DND-41 (cell line): ENCODE results near the gene UGT2B7.

Experiments used
- ATAC-seq: fragments of 200-7000 bp; cut with Tn5 transposase; 3 replicates; pipeline ENCODE4 v1.9.1; 2021; ENCODE audit warnings: low read depth; ENCODE audit not compliant: insufficient read depth
- DNase-seq: peaks from one replicate; pipeline ENCODE4 v3.0.0-alpha.2; 2020
- H2AFZ ChIP-seq: 2 replicates; pipeline ENCODE4 v1.6.0; 2012; ENCODE audit warnings: low read depth, low read length
- H3K27ac ChIP-seq: 2 replicates; pipeline ENCODE4 v1.5.1; 2012; ENCODE audit warnings: low read length, inconsistent platforms
- H3K27me3 ChIP-seq: fragments of 200-600 bp; sonication (generic); 2 replicates; pipeline ENCODE4 v1.6.0; 2012; ENCODE audit warnings: low read length, mild to moderate bottlenecking, inconsistent platforms; ENCODE audit not compliant: insufficient read depth, poor library complexity
- H3K36me3 ChIP-seq: 2 replicates; pipeline ENCODE4 v1.5.1; 2012; ENCODE audit warnings: low read length, inconsistent platforms; ENCODE audit not compliant: insufficient read depth
- H3K4me1 ChIP-seq: 2 replicates; pipeline ENCODE4 v1.5.1; 2012; ENCODE audit warnings: mild to moderate bottlenecking, low read length; ENCODE audit not compliant: insufficient read depth
- H3K4me2 ChIP-seq: 2 replicates; pipeline ENCODE4 v1.6.0; 2012; ENCODE audit warnings: mild to moderate bottlenecking, moderate library complexity, low read length, inconsistent platforms; ENCODE audit not compliant: insufficient read depth
- H3K4me3 ChIP-seq, 2 experiments: fragments of 200-600 bp in 1 of 2; shearing (Covaris generic) in 1 of 2; 2 replicates each; pipeline ENCODE4 v1.5.1; 2012 to 2016; ENCODE audit warnings: inconsistent platforms in 2 of 2, low read length in 2 of 2, mild to moderate bottlenecking in 2 of 2, low read depth in 1 of 2, moderate library complexity in 1 of 2
- H3K79me2 ChIP-seq: 2 replicates; pipeline ENCODE4 v1.6.0; 2012; ENCODE audit warnings: low read length, inconsistent platforms; ENCODE audit not compliant: insufficient read depth
- H3K9ac ChIP-seq: 2 replicates; pipeline ENCODE4 v1.6.0; 2012; ENCODE audit warnings: low read depth, mild to moderate bottlenecking, inconsistent platforms, low read length, moderate library complexity
- H3K9me3 ChIP-seq: 2 replicates; pipeline ENCODE4 v1.5.1; 2012; ENCODE audit warnings: low read length, moderate library complexity, mild to moderate bottlenecking, inconsistent platforms; ENCODE audit not compliant: insufficient read depth, severe bottlenecking
- H4K20me1 ChIP-seq: 2 replicates; pipeline ENCODE4 v1.6.0; 2012; ENCODE audit warnings: low read length; ENCODE audit not compliant: insufficient read depth
- CTCF ChIP-seq: IDR thresholded peaks from 2 replicates; pipeline ENCODE4 v1.5.1; 2012; ENCODE audit warnings: borderline replicate concordance, low read length, moderate library complexity, mild to moderate bottlenecking; ENCODE audit not compliant: poor library complexity, severe bottlenecking; ENCODE audit errors: extremely low read depth
- EZH2 ChIP-seq: IDR thresholded peaks from 3 replicates; pipeline ENCODE4 v1.6.1; 2012; ENCODE audit warnings: borderline replicate concordance, low read depth, mild to moderate bottlenecking, moderate library complexity, low read length, inconsistent platforms; ENCODE audit not compliant: severe bottlenecking

The UGT2B7 gene

GRCh38 chr4:69071286-69071685 lies 25.0 kb upstream of the UGT2B7 start:
- H2AFZ ChIP-seq: no peak overlapping the region
- DNase-seq: no peak
- ATAC-seq: no peak
- no peak overlapping the region for H3K4me2 ChIP-seq
- no peaks in the 10 kb centered on the region for H3K36me3 ChIP-seq
- no peak overlapping the region for H3K27ac ChIP-seq
- no peaks in the 10 kb centered on the region for H3K4me1 ChIP-seq
- no peaks in the 10 kb centered on the region for H3K79me2 ChIP-seq
- H3K4me3 ChIP-seq: no peak overlapping the region
- no peak overlapping the region for H3K9ac ChIP-seq
- no peak for TF ChIP-seq CTCF
- TF ChIP-seq EZH2: no peak
- H3K9me3 ChIP-seq: no peaks in the 10 kb centered on the region
- H4K20me1 ChIP-seq: no peaks in the 10 kb centered on the region
- H3K27me3 ChIP-seq: no peaks in the 10 kb centered on the region

- Histone ChIP-seq H3K4me2 (no peak overlapping the region), H3K9ac (no peak overlapping the region), H3K27ac (no peak overlapping the region), H2AFZ (no peak overlapping the region), H3K9me3 (no peaks in the 10 kb centered on the region), H3K4me3 (no peak overlapping the region), H4K20me1 (no peaks in the 10 kb centered on the region), H3K36me3 (no peaks in the 10 kb centered on the region), H3K4me1 (no peaks in the 10 kb centered on the region), H3K27me3 (no peaks in the 10 kb centered on the region), H3K79me2 (no peaks in the 10 kb centered on the region)
- ATAC-seq (no peak), DNase-seq (no peak)
- TF ChIP-seq EZH2: no peak
- TF ChIP-seq CTCF: no peak
Observed at GRCh38 chr4:69073375-69073774, 22.9 kb upstream of the UGT2B7 start.

GRCh38 chr4:69075061-69075792 lies 21.0 kb upstream of the UGT2B7 start:
- H3K27me3 ChIP-seq: no peaks in the 10 kb centered on the region
- H3K4me2 ChIP-seq: no peak overlapping the region
- no peaks in the 10 kb centered on the region for H4K20me1 ChIP-seq
- DNase-seq: no peak
- no peaks in the 10 kb centered on the region for H3K36me3 ChIP-seq
- H3K4me1 ChIP-seq: no peaks in the 10 kb centered on the region
- no peak for TF ChIP-seq CTCF
- TF ChIP-seq EZH2: no peak
- no peak overlapping the region for H3K9ac ChIP-seq
- no peak overlapping the region for H3K4me3 ChIP-seq
- H3K79me2 ChIP-seq: no peaks in the 10 kb centered on the region
- H2AFZ ChIP-seq: no peak overlapping the region
- H3K27ac ChIP-seq: no peak overlapping the region
- ATAC-seq: no peak
- H3K9me3 ChIP-seq: no peaks in the 10 kb centered on the region

- no peak overlapping the region for H2AFZ ChIP-seq
- no peaks in the 10 kb centered on the region for H4K20me1 ChIP-seq
- no peaks in the 10 kb centered on the region for H3K79me2 ChIP-seq
- no peak overlapping the region for H3K4me3 ChIP-seq
- H3K4me1 ChIP-seq: no peaks in the 10 kb centered on the region
- no peak overlapping the region for H3K9ac ChIP-seq
- H3K27ac ChIP-seq: no peak overlapping the region
- no peaks in the 10 kb centered on the region for H3K36me3 ChIP-seq
- no peak overlapping the region for H3K4me2 ChIP-seq
- TF ChIP-seq CTCF (no peak), EZH2 (no peak)
- ATAC-seq: no peak
- H3K27me3 ChIP-seq: no peaks in the 10 kb centered on the region
- H3K9me3 ChIP-seq: no peaks in the 10 kb centered on the region
- DNase-seq: no peak
Observed at GRCh38 chr4:69078852-69079251, 17.4 kb upstream of the UGT2B7 start.
